HG02981 (cell line): ENCODE data around the gene ZNF785.
"Not testable (repeated sequence)": the region's sequence is repeated elsewhere in the genome, so short reads cannot be mapped to it uniquely, and the experiment has no call there.

Experiments
- ATAC-seq: cut with Tn5 transposase; IDR thresholded peaks from one replicate; pipeline ENCODE4 v1.9.1; 2021; ENCODE audit warnings: mild to moderate bottlenecking, moderate library complexity; ENCODE audit not compliant: unreplicated experiment

Gene ZNF785

GRCh38 chr16:30585400-30586191 is at the start of gene ZNF785:
ZNF785 (minus strand) TSS chr16:30585697; CDS start chr16:30585611, 86 bp downstream.
- peak; percentile 95 for ATAC-seq

GRCh38 chr16:30633526-30633925 is 48.0 kb upstream of the ZNF785 start:
- no peak for ATAC-seq

GRCh38 chr16:30632454-30632853 is 47.0 kb upstream of the ZNF785 start:
- ATAC-seq = not testable (repeated sequence)

- ATAC-seq = no peak
Observed at GRCh38 chr16:30628628-30629540, 43.4 kb upstream of the ZNF785 start.

- no peak for ATAC-seq
Observed at GRCh38 chr16:30626236-30626635, 40.7 kb upstream of the ZNF785 start.

- ATAC-seq = no peak
Observed at GRCh38 chr16:30623536-30624283, 38.2 kb upstream of the ZNF785 start.

- no peak for ATAC-seq
Observed at GRCh38 chr16:30622455-30623032, 37.0 kb upstream of the ZNF785 start.

GRCh38 chr16:30621765-30622164 is 36.3 kb upstream of the ZNF785 start:
- ATAC-seq = no peak

GRCh38 chr16:30620169-30620568 is 34.7 kb upstream of the ZNF785 start:
- ATAC-seq = no peak

GRCh38 chr16:30619638-30620037 is 34.1 kb upstream of the ZNF785 start:
- ATAC-seq = no peak

GRCh38 chr16:30619202-30619601 is 33.7 kb upstream of the ZNF785 start:
- no peak for ATAC-seq

GRCh38 chr16:30615358-30616091 is 30.0 kb upstream of the ZNF785 start:
- ATAC-seq = no peak

GRCh38 chr16:30609926-30610839 is 24.7 kb upstream of the ZNF785 start, which contains the start of gene ZNF689:
ZNF689 (minus strand) TSS chr16:30610389; CDS start chr16:30610041, 348 bp downstream.
- ATAC-seq = peak; percentile 87

- peak; percentile 21 for ATAC-seq
Observed at GRCh38 chr16:30609002-30609925, 23.8 kb upstream of the ZNF785 start.

GRCh38 chr16:30606004-30606403 is 20.5 kb upstream of the ZNF785 start:
- ATAC-seq = no peak

GRCh38 chr16:30605158-30605557 is 19.7 kb upstream of the ZNF785 start:
- ATAC-seq = no peak

- ATAC-seq = no peak
Observed at GRCh38 chr16:30604316-30604947, 18.9 kb upstream of the ZNF785 start.
